T-helper 2 cell treated with Interferon-gamma antibody and Interleukin-4, amounts not matched to agents 5 μg/mL and 100 μg/mL, for 36 hours (primary cell): ENCODE results near the gene NUP160.
"Not testable (repeated sequence)": the region's sequence is repeated elsewhere in the genome, so short reads cannot be mapped to it uniquely, and the experiment has no call there.

Source experiments
- DNase-seq: peaks from one replicate; pipeline ENCODE4 v3.0.0; 2021; ENCODE audit warnings: low spot score
- H3K27ac Mint-ChIP-seq: one replicate; pipeline ENCODE4 v1.8.0; 2021; ENCODE audit warnings: mild to moderate bottlenecking, mixed read lengths
- H3K27me3 Mint-ChIP-seq: one replicate; pipeline ENCODE4 v1.8.0; 2021; ENCODE audit warnings: low read depth, mixed read lengths
- H3K36me3 Mint-ChIP-seq: one replicate; pipeline ENCODE4 v1.8.0; 2021; ENCODE audit warnings: low read depth, mixed read lengths
- H3K4me1 Mint-ChIP-seq: one replicate; pipeline ENCODE4 v1.8.0; 2021; ENCODE audit warnings: low read depth, mixed read lengths
- H3K4me3 Mint-ChIP-seq: one replicate; pipeline ENCODE4 v1.8.0; 2022; ENCODE audit warnings: mild to moderate bottlenecking, moderate library complexity, mixed read lengths
- H3K9me3 Mint-ChIP-seq: one replicate; pipeline ENCODE4 v1.8.0; 2021; ENCODE audit warnings: mixed read lengths

Gene NUP160

GRCh38 chr11:47848700-47849155 lies 578 bp upstream of the NUP160 start:
- Mint-ChIP-seq H3K4me1 (peaks cover 40% of the 10 kb centered on the region), H3K9me3 (no peaks in the 10 kb centered on the region), H3K27ac (peak overlapping the region; percentile 100), H3K27me3 (no peaks in the 10 kb centered on the region), H3K4me3 (peak overlapping the region; percentile 100), H3K36me3 (peaks cover 16% of the 10 kb centered on the region)
- DNase-seq, result no peak

- peaks cover 36% of the 10 kb centered on the region for H3K4me1 Mint-ChIP-seq
- H3K27ac Mint-ChIP-seq, result peak overlapping the region; percentile 100
- H3K36me3 Mint-ChIP-seq, result peaks cover 16% of the 10 kb centered on the region
- peak overlapping the region; percentile 100 for H3K4me3 Mint-ChIP-seq
- H3K9me3 Mint-ChIP-seq, result no peaks in the 10 kb centered on the region
- H3K27me3 Mint-ChIP-seq, result no peaks in the 10 kb centered on the region
- no peak for DNase-seq
Observed at GRCh38 chr11:47847537-47847891, 636 bp downstream of the NUP160 start.

GRCh38 chr11:47846998-47847397 lies 1.2 kb downstream of the NUP160 start:
- H3K4me1 Mint-ChIP-seq, result peaks cover 36% of the 10 kb centered on the region
- H3K36me3 Mint-ChIP-seq, result peaks cover 16% of the 10 kb centered on the region
- no peaks in the 10 kb centered on the region for H3K27me3 Mint-ChIP-seq
- peak overlapping the region; percentile 100 for H3K4me3 Mint-ChIP-seq
- no peak for DNase-seq
- no peaks in the 10 kb centered on the region for H3K9me3 Mint-ChIP-seq
- peak overlapping the region; percentile 100 for H3K27ac Mint-ChIP-seq

GRCh38 chr11:47843361-47844055 lies 4.6 kb downstream of the NUP160 start:
- no peak overlapping the region for H3K27ac Mint-ChIP-seq
- H3K9me3 Mint-ChIP-seq, result no peaks in the 10 kb centered on the region
- peaks cover 29% of the 10 kb centered on the region for H3K36me3 Mint-ChIP-seq
- no peak for DNase-seq
- H3K4me1 Mint-ChIP-seq, result peaks cover 13% of the 10 kb centered on the region
- no peaks in the 10 kb centered on the region for H3K27me3 Mint-ChIP-seq
- no peak overlapping the region for H3K4me3 Mint-ChIP-seq

GRCh38 chr11:47842749-47843148 lies 5.4 kb downstream of the NUP160 start:
- Mint-ChIP-seq H3K9me3 (no peaks in the 10 kb centered on the region), H3K36me3 (peaks cover 34% of the 10 kb centered on the region), H3K27me3 (no peaks in the 10 kb centered on the region), H3K27ac (no peak overlapping the region), H3K4me3 (no peak overlapping the region), H3K4me1 (peaks cover 13% of the 10 kb centered on the region)
- DNase-seq, result no peak

GRCh38 chr11:47837929-47838328 lies 10.2 kb downstream of the NUP160 start:
- Mint-ChIP-seq H3K27me3 (no peaks in the 10 kb centered on the region), H3K36me3 (peaks cover 43% of the 10 kb centered on the region), H3K9me3 (no peaks in the 10 kb centered on the region), H3K27ac (no peak overlapping the region), H3K4me3 (no peak overlapping the region), H3K4me1 (no peaks in the 10 kb centered on the region)
- no peak for DNase-seq

GRCh38 chr11:47837292-47837691 lies 10.9 kb downstream of the NUP160 start:
- Mint-ChIP-seq H3K9me3 (no peaks in the 10 kb centered on the region), H3K4me1 (no peaks in the 10 kb centered on the region), H3K4me3 (no peak overlapping the region), H3K36me3 (peaks cover 50% of the 10 kb centered on the region), H3K27me3 (no peaks in the 10 kb centered on the region), H3K27ac (no peak overlapping the region)
- no peak for DNase-seq

GRCh38 chr11:47830013-47830412 lies 18.1 kb downstream of the NUP160 start:
- peaks cover 59% of the 10 kb centered on the region for H3K36me3 Mint-ChIP-seq
- DNase-seq, H3K27me3 Mint-ChIP-seq, H3K27ac Mint-ChIP-seq, H3K4me3 Mint-ChIP-seq, H3K4me1 Mint-ChIP-seq, H3K9me3 Mint-ChIP-seq: not testable (repeated sequence)

- H3K27ac Mint-ChIP-seq, result no peak overlapping the region
- H3K4me1 Mint-ChIP-seq, result peaks cover 3% of the 10 kb centered on the region
- no peaks in the 10 kb centered on the region for H3K27me3 Mint-ChIP-seq
- peaks cover 54% of the 10 kb centered on the region for H3K36me3 Mint-ChIP-seq
- no peak for DNase-seq
- H3K4me3 Mint-ChIP-seq, result no peak overlapping the region
- H3K9me3 Mint-ChIP-seq, result peaks cover under 1% of the 10 kb centered on the region
Observed at GRCh38 chr11:47828284-47828683, 19.9 kb downstream of the NUP160 start.

GRCh38 chr11:47822664-47823063 lies 25.5 kb downstream of the NUP160 start:
- H3K27ac Mint-ChIP-seq, H3K4me3 Mint-ChIP-seq, DNase-seq, H3K9me3 Mint-ChIP-seq, H3K4me1 Mint-ChIP-seq, H3K27me3 Mint-ChIP-seq: not testable (repeated sequence)
- H3K36me3 Mint-ChIP-seq, result peaks cover 51% of the 10 kb centered on the region

- Mint-ChIP-seq H3K4me3 (no peak overlapping the region), H3K36me3 (peaks cover 54% of the 10 kb centered on the region), H3K27me3 (no peaks in the 10 kb centered on the region), H3K4me1 (no peaks in the 10 kb centered on the region), H3K9me3 (peaks cover 6% of the 10 kb centered on the region), H3K27ac (no peak overlapping the region)
- DNase-seq, result no peak
Observed at GRCh38 chr11:47819743-47820142, 28.4 kb downstream of the NUP160 start.

- Mint-ChIP-seq H3K27me3 (no peaks in the 10 kb centered on the region), H3K27ac (peak overlapping the region; percentile 28), H3K4me3 (no peak overlapping the region), H3K4me1 (peaks cover 7% of the 10 kb centered on the region), H3K36me3 (peaks cover 47% of the 10 kb centered on the region), H3K9me3 (no peaks in the 10 kb centered on the region)
- DNase-seq, result no peak
Observed at GRCh38 chr11:47800759-47801158, 47.4 kb downstream of the NUP160 start.

- Mint-ChIP-seq H3K4me3 (no peak overlapping the region), H3K27ac (peak overlapping the region; percentile 62), H3K9me3 (no peaks in the 10 kb centered on the region), H3K36me3 (peaks cover 47% of the 10 kb centered on the region), H3K27me3 (no peaks in the 10 kb centered on the region), H3K4me1 (peaks cover 7% of the 10 kb centered on the region)
- DNase-seq, result peak; percentile 75
Observed at GRCh38 chr11:47797633-47798032, 50.5 kb downstream of the NUP160 start.

- no peaks in the 10 kb centered on the region for H3K27me3 Mint-ChIP-seq
- H3K27ac Mint-ChIP-seq, result no peak overlapping the region
- H3K9me3 Mint-ChIP-seq, result no peaks in the 10 kb centered on the region
- DNase-seq, result no peak
- peaks cover 4% of the 10 kb centered on the region for H3K4me1 Mint-ChIP-seq
- H3K36me3 Mint-ChIP-seq, result peaks cover 52% of the 10 kb centered on the region
- no peak overlapping the region for H3K4me3 Mint-ChIP-seq
Observed at GRCh38 chr11:47791774-47792430, 56.2 kb downstream of the NUP160 start.
